ENCODE measurements around the gene GALNT16. TPM values are rescaled to one million over a fixed set of nuclear protein-coding genes. Genes with fewer than 3 reads are reported as not detected.

The GALNT16 gene
- total and polyA plus RNA-seq, 2 donors (not counting 3 experiments of a cell fraction or from before 2014, with no cell fraction given): 0.39 to 0.49 TPM

GRCh38 chr14:69266572-69267345 lies 6.8 kb downstream of the GALNT16 start:
- no TSS peak for BruUV-seq (replicated peaks)
- Histone ChIP-seq H3K9me3 (replicated peaks; ENCODE audit: control insufficient read depth, insufficient read depth, low read length) (no peaks in the 10 kb centered on the region), H3K9me1 (replicated peaks; ENCODE audit: control insufficient read depth, extremely low read depth, insufficient read depth, low read length) (no peaks in the 10 kb centered on the region), H3K27ac (ENCODE audit: insufficient read depth, low read depth, low read length) (no peak overlapping the region), H3K4me1 (ENCODE audit: control insufficient read depth, extremely low read depth, insufficient read depth, low read length) (peaks cover 8% of the 10 kb centered on the region), H3K27me3 (ENCODE audit: control insufficient read depth in 2 of 2, insufficient read depth in 2 of 2, low read length in 2 of 2) (peaks cover 17% of the 10 kb centered on the region in 2 experiments), H3K4me3 (replicated peaks in 1 of 3; ENCODE audit: insufficient read depth in 1 of 3, low read depth in 1 of 3, low read length in 3 of 3) (no peak overlapping the region), H3K4me2 (ENCODE audit: insufficient read depth, low read length) (no peak overlapping the region), H3K36me3 (ENCODE audit: control insufficient read depth in 2 of 2, extremely low read depth in 1 of 2, insufficient read depth in 2 of 2, low read length in 2 of 2) (no peaks in the 10 kb centered on the region), H3K9ac (replicated peaks; ENCODE audit: extremely low read depth, insufficient read depth, low read length) (no peak overlapping the region), H4K20me1 (replicated peaks; ENCODE audit: control insufficient read depth, extremely low read depth, insufficient read depth, low read length) (no peaks in the 10 kb centered on the region), H3K79me2 (ENCODE audit: control insufficient read depth, insufficient read depth, low read length) (no peaks in the 10 kb centered on the region), H2AFZ (ENCODE audit: low read depth, low read length) (no peak overlapping the region)
- ChIA-PET POLR2A (no interaction called here), CTCF (no interaction called here)
- TF ChIP-seq POLR2AphosphoS5 (IDR thresholded peaks at IDR 0.05; ENCODE audit: insufficient read depth, low read depth, low read length): no peak
- TF ChIP-seq CTCF (IDR thresholded peaks at IDR 0.05; ENCODE audit: extremely low read depth in 1 of 2, insufficient read depth in 1 of 2, low read depth in 1 of 2, low read length in 2 of 2): no peak
- TF ChIP-seq MAX (IDR thresholded peaks at IDR 0.05; ENCODE audit: insufficient read depth, insufficient read length): no peak
- no peak for TF ChIP-seq GATA2 (IDR thresholded peaks at IDR 0.05; ENCODE audit: insufficient read depth, insufficient read length, low read depth, low read length)
- TF ChIP-seq POLR2A (IDR thresholded peaks at IDR 0.05; ENCODE audit: low read depth, low read length): no peak
- no peak for TF ChIP-seq JUN (IDR thresholded peaks at IDR 0.05; ENCODE audit: borderline replicate concordance, insufficient read depth, insufficient read length, low read depth)
- TF ChIP-seq FOS (IDR thresholded peaks at IDR 0.05; ENCODE audit: borderline replicate concordance, insufficient read depth, low read length): no peak
- no peak for TF ChIP-seq EZH2 (IDR thresholded peaks at IDR 0.05; ENCODE audit: borderline replicate concordance, low read depth, low read length, severe bottlenecking)
- TF ChIP-seq MYC (IDR thresholded peaks at IDR 0.05; ENCODE audit: low read depth, low read length): no peak
- intact Hi-C loops (cut with micrococcal nuclease) (no loop called here), dilution Hi-C loops (cut with MboI; ENCODE audit: extremely low pct_ligation_motif_present, low sequenced_read_pairs) (no loop called here)
- DNase-seq (ENCODE audit: low read depth, low spot score): no peak
- no peak for FAIRE-seq

All from endothelial cell of umbilical vein (primary cell).